Activated gamma-delta T cell treated with Interleukin-2 at 50 U/mL for 16 hours (primary cell): ENCODE measurements around the gene NOP58.
"Not testable (repeated sequence)": the region's sequence is repeated elsewhere in the genome, so short reads cannot be mapped to it uniquely, and the experiment has no call there.

Source experiments
- DNase-seq: peaks from one replicate; pipeline ENCODE4 v3.0.0-alpha.2; 2020

The NOP58 gene

GRCh38 chr2:202311823-202312388 is 46.3 kb downstream of the NOP58 start:
- no peak for DNase-seq

GRCh38 chr2:202314116-202314515 is 48.6 kb downstream of the NOP58 start:
- DNase-seq, result no peak

GRCh38 chr2:202317080-202317857 is 51.7 kb downstream of the NOP58 start:
- no peak for DNase-seq

- not testable (repeated sequence) for DNase-seq
These were observed 54.8 kb downstream of the NOP58 start for GRCh38 chr2:202320362-202320761.

GRCh38 chr2:202322435-202322834 is 56.9 kb downstream of the NOP58 start:
- no peak for DNase-seq

GRCh38 chr2:202327858-202328257 is 62.3 kb downstream of the NOP58 start:
- DNase-seq, result no peak

GRCh38 chr2:202335791-202336467 is 70.4 kb downstream of the NOP58 start:
- no peak for DNase-seq

- DNase-seq, result no peak
These were observed 71.6 kb downstream of the NOP58 start for GRCh38 chr2:202337151-202337550.

- no peak for DNase-seq
These were observed 72.3 kb downstream of the NOP58 start for GRCh38 chr2:202337706-202338346.

- no peak for DNase-seq
These were observed 73.7 kb downstream of the NOP58 start for GRCh38 chr2:202339071-202339870.

GRCh38 chr2:202344178-202344577 is 78.6 kb downstream of the NOP58 start:
- no peak for DNase-seq

- no peak for DNase-seq
These were observed 80.6 kb downstream of the NOP58 start for GRCh38 chr2:202346180-202346579.
